Measurements from ENCODE around the gene CACNA2D1. TPM values are rescaled to one million over a fixed set of nuclear protein-coding genes. Genes with fewer than 3 reads are reported as not detected.

Gene CACNA2D1
- total RNA-seq, 1 donor from 2014 or later: 197 TPM

GRCh38 chr7:81934596-81935301 lies 508.8 kb downstream of the CACNA2D1 start:
- DNase-seq (ENCODE audit: low spot score in 2 of 2) (no peak), FAIRE-seq (no peak)

DNA sequence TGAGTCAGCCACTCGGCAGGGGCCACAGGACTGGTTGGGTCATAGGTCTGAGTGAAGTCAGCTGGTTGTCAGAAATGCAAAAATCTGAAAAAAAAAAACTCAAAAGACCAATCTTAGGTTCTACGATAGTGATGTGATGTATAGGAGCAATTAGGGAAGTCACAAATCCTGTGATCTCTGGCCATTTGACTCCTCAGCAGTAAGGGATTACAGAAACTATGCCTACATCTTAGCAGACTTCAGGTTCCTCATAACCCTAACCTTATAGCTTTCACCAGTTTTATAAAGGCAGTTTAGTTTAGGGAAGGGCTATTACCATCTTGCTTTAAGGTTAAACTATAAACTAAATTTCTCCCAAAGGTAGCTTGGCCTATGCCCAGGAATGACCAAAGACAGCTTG lies 510.6 kb downstream of the CACNA2D1 start:
- DNase-seq (ENCODE audit: low spot score in 2 of 2) (no peak), FAIRE-seq (no peak)

GRCh38 chr7:81929386-81929785 lies 514.2 kb downstream of the CACNA2D1 start:
- no peak for DNase-seq (ENCODE audit: low spot score in 2 of 2)
- no peak for FAIRE-seq

DNA sequence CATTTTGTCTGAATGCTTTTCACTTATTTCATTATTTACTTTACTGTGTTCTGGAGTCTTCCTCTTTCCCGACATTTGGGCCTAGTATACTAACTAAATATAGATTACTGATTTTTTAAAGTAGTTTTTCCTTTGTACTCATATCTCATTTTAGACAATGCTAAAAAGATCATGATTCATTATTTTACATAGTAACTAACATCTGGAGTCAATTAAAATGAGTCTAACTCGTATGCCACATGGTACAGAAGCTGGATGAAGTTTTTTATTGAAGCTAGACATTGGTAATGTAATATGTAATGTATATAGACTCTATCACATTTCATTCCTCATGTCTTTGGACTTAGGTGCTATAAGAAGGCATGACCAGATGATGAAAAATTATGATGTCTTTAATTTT lies 517.4 kb downstream of the CACNA2D1 start:
- FAIRE-seq: no peak
- DNase-seq (ENCODE audit: low spot score in 2 of 2): no peak

DNA sequence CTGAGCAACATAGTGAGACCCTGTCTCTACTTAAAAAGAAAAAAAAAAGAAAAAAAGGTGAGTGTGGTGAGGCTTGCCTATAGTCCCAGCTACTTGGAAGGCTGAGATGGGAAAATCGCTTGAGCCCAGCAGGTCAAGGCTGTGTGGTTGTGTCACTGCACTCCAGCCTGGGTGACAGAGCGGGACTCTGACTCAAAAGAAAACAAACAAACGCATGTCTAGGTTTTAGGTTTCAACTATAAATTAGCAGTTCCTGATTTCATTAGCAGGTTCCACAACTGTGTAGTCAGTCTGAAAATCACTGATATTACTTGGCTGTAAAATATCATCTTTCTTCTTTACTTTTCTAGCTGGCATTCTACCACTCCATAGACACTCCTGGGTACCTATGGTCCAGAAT lies 518.0 kb downstream of the CACNA2D1 start:
- FAIRE-seq (no peak), DNase-seq (ENCODE audit: low spot score in 2 of 2) (no peak)

- no peak for FAIRE-seq
- DNase-seq (ENCODE audit: low spot score in 2 of 2): no peak
Observed at GRCh38 chr7:81924494-81924893, 519.1 kb downstream of the CACNA2D1 start.

DNA sequence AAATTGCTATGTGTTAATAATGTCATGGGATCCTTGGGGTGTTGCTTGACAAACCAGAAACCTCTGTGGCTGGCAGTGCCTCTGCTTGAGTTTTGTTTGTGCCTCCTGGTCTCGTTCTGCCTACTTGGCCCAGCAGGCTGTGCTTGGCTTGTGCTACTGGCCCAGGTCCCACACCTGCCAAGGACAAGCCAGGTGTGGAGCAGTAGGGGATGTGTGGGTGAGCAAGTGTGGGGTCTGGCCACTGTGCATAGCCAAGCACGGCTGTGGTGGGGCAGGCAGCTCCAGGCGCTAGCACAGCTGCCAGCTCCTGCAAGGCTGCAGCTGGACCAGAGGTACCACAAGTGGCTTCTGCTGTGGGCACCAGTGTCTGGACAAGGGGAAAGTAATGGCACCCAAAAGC lies 524.1 kb downstream of the CACNA2D1 start:
- FAIRE-seq: no peak
- no peak for DNase-seq (ENCODE audit: low spot score in 2 of 2)

- FAIRE-seq: no peak
Observed at GRCh38 chr7:81908220-81908619, 535.4 kb downstream of the CACNA2D1 start.

GRCh38 chr7:81903115-81903514 lies 540.5 kb downstream of the CACNA2D1 start:
- FAIRE-seq (no peak), DNase-seq (ENCODE audit: low spot score in 2 of 2) (no peak)

More at GRCh38 chr7:81908220-81908619, 535.4 kb downstream of the CACNA2D1 start:
- DNase-seq (ENCODE audit: low spot score in 2 of 2): no peak

DNA sequence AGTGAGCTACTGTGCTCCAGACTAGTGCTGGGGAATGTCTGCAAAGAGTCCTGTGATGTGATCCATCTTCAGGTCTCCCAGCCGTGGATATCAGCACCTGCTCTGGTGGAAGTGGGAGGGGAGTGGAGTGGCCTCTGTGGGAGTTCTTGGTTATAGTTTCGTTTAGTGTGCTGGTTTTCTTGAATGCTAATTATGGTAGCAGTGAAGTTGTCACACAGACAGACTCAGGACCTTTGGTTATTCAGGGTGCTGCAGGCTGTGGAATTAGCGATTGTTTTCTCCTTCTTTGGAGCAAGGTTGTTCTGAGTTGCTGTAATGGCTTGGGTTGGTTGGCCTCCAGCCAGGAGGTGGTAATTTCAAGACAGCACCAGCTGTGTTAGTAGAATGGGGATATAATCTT lies 541.0 kb downstream of the CACNA2D1 start:
- FAIRE-seq: no peak
- DNase-seq (ENCODE audit: low spot score in 2 of 2): no peak
